HEK293T (cell line): ENCODE data around the gene APBB2.

Experiments used
- CTCF ChIA-PET: fragments of 350-600 bp; formaldehyde crosslinking; extraction: SDS; loops from one replicate; lab custom pipeline; 2021; ENCODE audit warnings: antibody characterized with exemption, inconsistent platforms; lab: Yijun Ruan, JAX
- POLR2A ChIA-PET: fragments of 350-600 bp; formaldehyde crosslinking; extraction: SDS; loops from one replicate; lab custom pipeline; 2020; ENCODE audit warnings: antibody characterized with exemption, inconsistent platforms; lab: Yijun Ruan, JAX
- DNase-seq: peaks from one replicate; pipeline ENCODE4 v3.0.0; 2012; ENCODE audit warnings: mixed read lengths; ENCODE audit errors: extremely low spot score
- ARNT ChIP-seq: fragments of 450-650 bp; IDR thresholded peaks from 2 replicates; pipeline ENCODE4 v1.6.1; 2017; ENCODE audit warnings: mild to moderate bottlenecking
- BHLHE40 ChIP-seq: fragments of 450-650 bp; IDR thresholded peaks from 2 replicates; pipeline ENCODE4 v1.6.1; 2016; ENCODE audit warnings: mild to moderate bottlenecking, moderate library complexity, borderline replicate concordance
- CTBP1 ChIP-seq: fragments of 450-650 bp; IDR thresholded peaks from 2 replicates; pipeline ENCODE4 v1.6.1; 2016; ENCODE audit warnings: borderline replicate concordance
- ELF4 ChIP-seq: fragments of 450-650 bp; IDR thresholded peaks from 2 replicates; pipeline ENCODE4 v1.6.1; 2017; ENCODE audit warnings: antibody characterized with exemption
- FOXA1 ChIP-seq: fragments of 450-650 bp; IDR thresholded peaks from 2 replicates; pipeline ENCODE4 v1.6.1; 2016; ENCODE audit warnings: mild to moderate bottlenecking
- FOXK2 ChIP-seq: fragments of 450-650 bp; IDR thresholded peaks from 2 replicates; pipeline ENCODE4 v1.6.1; 2016; ENCODE audit warnings: mild to moderate bottlenecking
- FOXM1 ChIP-seq: fragments of 450-650 bp; IDR thresholded peaks from 2 replicates; pipeline ENCODE4 v1.6.1; 2017; ENCODE audit warnings: mild to moderate bottlenecking, borderline replicate concordance
- HDGF ChIP-seq: fragments of 450-650 bp; IDR thresholded peaks from 2 replicates; pipeline ENCODE4 v1.6.1; 2017; ENCODE audit warnings: antibody characterized with exemption, borderline replicate concordance
- L3MBTL2 ChIP-seq: fragments of 450-650 bp; conservative IDR thresholded peaks from 2 replicates; pipeline ENCODE4 v1.6.1; 2016; ENCODE audit warnings: mild to moderate bottlenecking
- LEF1 ChIP-seq: fragments of 450-650 bp; IDR thresholded peaks from 2 replicates; pipeline ENCODE4 v1.6.1; 2017; ENCODE audit warnings: mild to moderate bottlenecking, borderline replicate concordance
- NFRKB ChIP-seq: fragments of 450-650 bp; IDR thresholded peaks from 2 replicates; pipeline ENCODE4 v1.6.1; 2016; ENCODE audit warnings: mild to moderate bottlenecking, moderate library complexity
- SP1 ChIP-seq: fragments of 450-650 bp; IDR thresholded peaks from 2 replicates; pipeline ENCODE4 v1.6.1; 2017
- SUZ12 ChIP-seq: fragments of 450-650 bp; IDR thresholded peaks from 2 replicates; pipeline ENCODE4 v1.6.1; 2016; ENCODE audit warnings: mild to moderate bottlenecking
- TARDBP ChIP-seq: fragments of 450-650 bp; IDR thresholded peaks from 2 replicates; pipeline ENCODE4 v1.6.1; 2016
- ZNF384 ChIP-seq: fragments of 450-650 bp; IDR thresholded peaks from 2 replicates; pipeline ENCODE4 v1.6.1; 2016
- TF ChIP-seq, protein P1 (sequence below): fragments of 450-650 bp; IDR thresholded peaks from 2 replicates; pipeline ENCODE4 v1.6.1; 2016

Gene APBB2

DNA sequence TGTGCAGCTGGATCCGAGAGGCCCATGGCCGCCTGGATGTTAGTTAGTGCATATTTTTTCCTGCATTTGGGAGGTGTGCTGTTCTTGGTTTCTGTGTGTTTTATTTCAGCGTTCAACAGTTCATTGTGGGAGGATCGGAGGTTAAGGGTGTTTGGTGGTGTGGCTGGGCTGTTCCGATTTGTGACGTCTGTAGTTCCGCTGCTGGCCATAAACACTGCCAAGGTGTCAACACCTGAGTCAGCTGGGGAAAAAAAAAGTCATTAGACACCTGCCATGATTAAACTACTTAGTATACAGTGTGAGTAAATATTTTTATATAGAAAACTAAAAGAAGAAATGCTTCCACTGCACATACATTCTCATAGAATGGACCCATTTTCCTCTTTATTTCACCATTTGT is 200.2 kb downstream of the APBB2 start:
- ChIA-PET CTCF (no interaction called here), POLR2A (no interaction called here)
- TF ChIP-seq CTBP1 (no peak), NFRKB (no peak), BHLHE40 (no peak), SUZ12 (no peak), FOXM1 (no peak), HDGF (no peak), FOXA1 (no peak), L3MBTL2 (no peak), LEF1 (no peak), ARNT (no peak), ZNF384 (no peak)
- TF ChIP-seq, protein P1, sequence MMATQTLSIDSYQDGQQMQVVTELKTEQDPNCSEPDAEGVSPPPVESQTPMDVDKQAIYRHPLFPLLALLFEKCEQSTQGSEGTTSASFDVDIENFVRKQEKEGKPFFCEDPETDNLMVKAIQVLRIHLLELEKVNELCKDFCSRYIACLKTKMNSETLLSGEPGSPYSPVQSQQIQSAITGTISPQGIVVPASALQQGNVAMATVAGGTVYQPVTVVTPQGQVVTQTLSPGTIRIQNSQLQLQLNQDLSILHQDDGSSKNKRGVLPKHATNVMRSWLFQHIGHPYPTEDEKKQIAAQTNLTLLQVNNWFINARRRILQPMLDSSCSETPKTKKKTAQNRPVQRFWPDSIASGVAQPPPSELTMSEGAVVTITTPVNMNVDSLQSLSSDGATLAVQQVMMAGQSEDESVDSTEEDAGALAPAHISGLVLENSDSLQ = no peak
- DNase-seq = no peak

DNA sequence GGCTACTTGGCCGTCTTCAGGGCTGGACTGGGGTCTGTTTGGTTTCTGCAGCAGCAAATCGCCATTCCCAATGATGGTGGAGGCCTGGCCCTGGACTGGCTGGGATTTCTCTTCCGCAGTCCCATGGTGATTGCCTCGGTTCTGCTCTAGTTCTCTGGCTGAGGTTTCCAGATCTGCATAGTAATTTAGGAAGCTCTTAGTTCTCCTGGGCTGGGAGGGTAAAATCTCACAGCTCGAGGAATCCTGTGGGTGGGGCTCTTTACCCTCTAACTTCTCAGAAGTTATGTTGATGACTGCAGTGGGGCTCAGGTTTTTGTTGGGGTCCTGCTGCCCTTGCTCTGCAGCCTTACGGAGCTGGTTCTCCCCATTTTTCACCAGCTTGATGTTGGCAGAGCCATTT is 200.6 kb downstream of the APBB2 start:
- POLR2A ChIA-PET = no interaction called here
- DNase-seq = no peak
- TF ChIP-seq ZNF384 = no peak
- no peak for TF ChIP-seq FOXK2
- no peak for TF ChIP-seq SUZ12
- TF ChIP-seq FOXM1 = no peak
- no peak for TF ChIP-seq ELF4
- TF ChIP-seq NFRKB = no peak
- TF ChIP-seq BHLHE40 = no peak
- TF ChIP-seq LEF1 = no peak
- TF ChIP-seq HDGF = no peak
- TF ChIP-seq TARDBP = no peak
- CTCF ChIA-PET = no interaction called here

DNA sequence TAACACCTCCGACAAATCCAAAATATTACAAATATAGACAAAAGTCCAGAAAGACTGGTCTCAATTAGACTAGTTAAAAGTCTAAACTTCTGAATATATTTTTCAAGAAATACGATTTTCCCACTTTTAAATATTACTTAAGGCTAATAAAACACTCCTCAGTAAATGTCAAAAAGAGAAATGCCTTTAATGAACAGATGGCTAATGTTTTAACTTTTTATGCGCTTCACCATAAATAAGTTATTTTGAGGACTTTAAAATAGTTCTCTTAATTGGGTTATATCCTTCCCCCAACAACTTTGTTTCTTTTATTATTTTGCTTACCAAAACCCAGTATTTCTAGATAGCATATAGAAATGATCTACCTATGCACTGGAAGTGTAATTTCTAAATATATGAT is 201.4 kb downstream of the APBB2 start:
- TF ChIP-seq CTBP1 (no peak), ZNF384 (no peak), FOXA1 (no peak), FOXK2 (no peak), HDGF (no peak), L3MBTL2 (no peak), LEF1 (no peak), SUZ12 (no peak), BHLHE40 (no peak), SP1 (no peak), NFRKB (no peak), FOXM1 (no peak), ARNT (no peak)
- TF ChIP-seq, protein P1 = no peak
- DNase-seq = no peak
- ChIA-PET CTCF (no interaction called here), POLR2A (no interaction called here)

DNA sequence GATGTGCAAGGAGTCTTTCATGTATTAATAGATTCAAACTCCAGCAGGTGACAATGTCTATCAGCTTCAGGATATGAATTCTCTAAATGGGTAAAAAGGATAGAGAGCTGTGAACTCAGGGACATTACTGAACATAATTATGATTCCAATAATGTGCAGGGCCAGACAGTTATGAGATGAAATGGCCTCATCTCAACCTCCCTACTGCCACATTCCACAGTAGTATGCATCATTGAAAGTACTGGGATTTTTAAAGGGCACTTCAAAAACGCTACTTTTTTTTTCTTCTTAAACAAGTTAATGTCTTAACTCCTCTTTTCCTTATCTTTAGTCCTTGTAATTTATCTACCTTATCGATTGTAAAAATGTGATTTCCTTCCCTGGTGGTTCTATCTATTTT is 202.0 kb downstream of the APBB2 start:
- TF ChIP-seq NFRKB = no peak
- no peak for TF ChIP-seq HDGF
- TF ChIP-seq CTBP1 = no peak
- no peak for TF ChIP-seq SP1
- TF ChIP-seq LEF1 = no peak
- no peak for TF ChIP-seq ELF4
- TF ChIP-seq ZNF384 = no peak
- TF ChIP-seq SUZ12 = no peak
- TF ChIP-seq, protein P1 = no peak
- no peak for TF ChIP-seq BHLHE40
- no peak for TF ChIP-seq TARDBP
- no peak for TF ChIP-seq L3MBTL2
- TF ChIP-seq FOXK2 = no peak
- no peak for TF ChIP-seq ARNT
- TF ChIP-seq FOXM1 = no peak
- no peak for TF ChIP-seq FOXA1
- DNase-seq = no peak
- POLR2A ChIA-PET = no interaction called here
- CTCF ChIA-PET = no interaction called here

DNA sequence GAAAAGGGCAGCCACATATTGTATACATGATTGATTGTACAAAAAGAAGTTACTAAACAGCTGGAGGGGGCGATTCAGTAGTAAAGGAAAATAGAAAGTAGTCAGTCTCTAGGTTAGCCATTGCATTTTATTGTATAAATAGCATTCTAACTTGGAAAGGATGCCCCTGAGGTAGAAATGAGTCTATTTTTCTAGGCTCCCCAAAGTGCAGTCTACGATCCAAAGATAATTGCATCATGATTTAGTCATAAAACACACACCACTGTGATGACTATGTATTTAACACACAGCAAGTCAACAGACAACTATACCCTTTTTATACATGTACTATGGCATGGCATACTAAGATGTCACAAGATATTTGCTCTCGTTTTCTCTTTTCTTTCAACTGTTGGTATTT is 204.9 kb downstream of the APBB2 start:
- no peak for TF ChIP-seq ZNF384
- TF ChIP-seq, protein P1 = no peak
- TF ChIP-seq SP1 = no peak
- TF ChIP-seq FOXK2 = no peak
- TF ChIP-seq BHLHE40 = no peak
- TF ChIP-seq LEF1 = no peak
- TF ChIP-seq L3MBTL2 = no peak
- no peak for TF ChIP-seq NFRKB
- TF ChIP-seq SUZ12 = no peak
- no peak for TF ChIP-seq TARDBP
- no peak for TF ChIP-seq FOXM1
- no peak for TF ChIP-seq CTBP1
- no peak for TF ChIP-seq ARNT
- TF ChIP-seq FOXA1 = no peak
- no peak for TF ChIP-seq ELF4
- TF ChIP-seq HDGF = no peak
- no peak for DNase-seq
- CTCF ChIA-PET = no interaction called here
- POLR2A ChIA-PET = no interaction called here

DNA sequence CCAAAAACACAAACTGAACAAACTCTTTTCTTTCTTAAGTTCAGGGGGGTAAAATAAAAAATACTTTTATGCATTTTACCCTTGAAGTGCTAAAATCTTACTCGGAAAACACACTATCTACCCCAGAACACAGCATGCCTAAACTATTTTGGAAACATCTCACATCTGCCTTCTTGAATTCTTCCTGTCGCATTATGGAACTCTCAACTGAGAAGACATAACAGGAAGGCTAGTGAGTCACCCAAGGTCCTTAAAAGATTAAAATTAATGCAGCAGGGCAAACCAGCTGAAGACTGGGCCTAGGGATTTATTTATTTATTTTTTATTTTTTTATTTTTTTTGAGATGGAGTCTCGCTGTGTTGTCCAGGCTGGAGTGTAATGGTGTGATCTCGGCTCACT is 208.2 kb downstream of the APBB2 start:
- CTCF ChIA-PET = no interaction called here
- TF ChIP-seq ZNF384 (no peak), CTBP1 (no peak), SUZ12 (no peak), FOXM1 (no peak), NFRKB (no peak), ARNT (no peak), L3MBTL2 (no peak), HDGF (no peak), TARDBP (no peak), SP1 (no peak), FOXK2 (no peak), BHLHE40 (no peak), ELF4 (no peak), LEF1 (no peak), FOXA1 (no peak)
- TF ChIP-seq, protein P1 = no peak
- POLR2A ChIA-PET = no interaction called here
- no peak for DNase-seq
